Gastrocnemius medialis (tissue), 4 donors: ENCODE measurements around the gene EXOC3L2.

Experiments
- CTCF ChIP-seq, 5 experiments: fragments of 450-650 bp in 3 of 5; fragments of 200-600 bp in 2 of 5; sonication (generic) in 2 of 5; IDR thresholded peaks in 4 of 5; conservative IDR thresholded peaks in 1 of 5; 1 replicate in 4 of 5; 2 replicates in 1 of 5; pipeline ENCODE4 v1.5.1; 2016 to 2019; ENCODE audit warnings: antibody characterized with exemption in 5 of 5, mild to moderate bottlenecking in 3 of 5, moderate library complexity in 3 of 5
- POLR2A ChIP-seq, 2 donors: fragments of 450-650 bp; IDR thresholded peaks; one replicate each; pipeline ENCODE4 v1.6.1; 2017; ENCODE audit warnings: antibody characterized with exemption in 2 of 2, mild to moderate bottlenecking in 2 of 2, moderate library complexity in 2 of 2

GRCh38 chr19:45235485-45235884 lies 9.7 kb downstream of the EXOC3L2 start:
- TF ChIP-seq CTCF (IDR thresholded peaks at IDR 0.05 in 4 of 5, conservative IDR thresholded peaks at IDR 0.05 in 1 of 5) (no peak), POLR2A (IDR thresholded peaks at IDR 0.05) (no peak)
